ENCODE measurements around the gene DCAF11.
A peak's percentile ranks its signal among the peaks of the same experiment; 100 is the strongest.

DCAF11 gene

DNA sequence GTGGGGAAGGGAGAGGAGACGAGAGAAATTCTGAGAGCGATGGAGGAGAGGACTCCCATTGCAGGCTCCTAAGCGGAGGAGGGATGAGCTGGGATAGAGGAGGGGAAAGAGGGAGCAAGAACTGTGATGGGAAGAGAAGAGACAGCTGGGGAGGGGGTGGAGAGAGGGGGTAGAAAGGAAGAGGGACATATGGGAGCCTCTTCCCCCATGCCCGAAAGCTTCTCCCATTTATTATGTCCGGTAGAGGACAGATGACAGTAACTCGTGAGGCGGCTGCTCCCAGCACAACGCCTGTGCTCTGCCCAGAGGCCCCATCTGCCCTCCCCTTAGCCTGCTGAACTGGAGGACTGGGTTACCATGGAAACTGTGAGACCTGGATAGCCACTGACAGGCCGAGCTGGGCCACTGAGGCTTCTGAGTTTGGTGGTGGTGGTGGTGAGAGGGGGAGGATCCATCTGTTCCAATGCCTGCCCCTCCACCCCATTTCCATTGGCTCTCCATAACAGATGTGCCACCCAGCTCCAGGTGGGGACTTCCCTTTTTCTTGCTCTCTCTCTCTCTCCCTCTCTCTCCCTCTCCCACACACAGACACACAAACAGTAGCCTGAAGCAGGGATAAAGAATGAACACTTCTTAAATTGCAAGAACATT, 35.0 kb upstream of the DCAF11 start:
- in situ Hi-C loops (cut with HindIII; ENCODE audit: low sequenced_read_pairs): no loop called here
- TF ChIP-seq, protein P1, sequence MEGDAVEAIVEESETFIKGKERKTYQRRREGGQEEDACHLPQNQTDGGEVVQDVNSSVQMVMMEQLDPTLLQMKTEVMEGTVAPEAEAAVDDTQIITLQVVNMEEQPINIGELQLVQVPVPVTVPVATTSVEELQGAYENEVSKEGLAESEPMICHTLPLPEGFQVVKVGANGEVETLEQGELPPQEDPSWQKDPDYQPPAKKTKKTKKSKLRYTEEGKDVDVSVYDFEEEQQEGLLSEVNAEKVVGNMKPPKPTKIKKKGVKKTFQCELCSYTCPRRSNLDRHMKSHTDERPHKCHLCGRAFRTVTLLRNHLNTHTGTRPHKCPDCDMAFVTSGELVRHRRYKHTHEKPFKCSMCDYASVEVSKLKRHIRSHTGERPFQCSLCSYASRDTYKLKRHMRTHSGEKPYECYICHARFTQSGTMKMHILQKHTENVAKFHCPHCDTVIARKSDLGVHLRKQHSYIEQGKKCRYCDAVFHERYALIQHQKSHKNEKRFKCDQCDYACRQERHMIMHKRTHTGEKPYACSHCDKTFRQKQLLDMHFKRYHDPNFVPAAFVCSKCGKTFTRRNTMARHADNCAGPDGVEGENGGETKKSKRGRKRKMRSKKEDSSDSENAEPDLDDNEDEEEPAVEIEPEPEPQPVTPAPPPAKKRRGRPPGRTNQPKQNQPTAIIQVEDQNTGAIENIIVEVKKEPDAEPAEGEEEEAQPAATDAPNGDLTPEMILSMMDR (IDR thresholded peaks at IDR 0.05; ENCODE audit: low read depth, low read length, missing control alignments): no peak
- no peak for DNase-seq (ENCODE audit: low read depth)
- no peak overlapping the region for H3K4me3 ChIP-seq (ENCODE audit: low read depth, low read length)

DNA sequence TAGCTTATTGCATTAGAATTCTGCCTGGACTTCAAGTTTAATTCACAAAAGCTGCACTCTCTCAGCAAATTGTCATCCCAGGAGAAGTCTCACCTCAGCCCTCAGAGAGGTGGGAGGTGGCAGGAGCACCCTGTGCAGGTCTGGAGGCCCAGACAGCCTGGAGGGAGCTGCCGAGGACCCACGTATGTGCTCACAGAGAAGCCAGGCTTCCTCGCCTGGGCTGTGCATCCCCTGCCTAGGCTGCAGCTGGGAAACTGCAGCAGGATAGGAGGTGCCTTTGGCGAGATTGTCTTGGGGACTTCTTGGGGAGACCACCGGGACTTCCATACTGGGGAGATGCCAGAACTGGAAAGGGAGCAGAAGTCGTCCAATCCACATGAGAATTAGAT, 34.4 kb upstream of the DCAF11 start:
- no peak overlapping the region for H3K4me3 ChIP-seq (ENCODE audit: low read depth, low read length)
- DNase-seq (ENCODE audit: low read depth): no peak
- in situ Hi-C loops (cut with HindIII; ENCODE audit: low sequenced_read_pairs): no loop called here
- TF ChIP-seq, protein P1 (IDR thresholded peaks at IDR 0.05; ENCODE audit: low read depth, low read length, missing control alignments): no peak

DNA sequence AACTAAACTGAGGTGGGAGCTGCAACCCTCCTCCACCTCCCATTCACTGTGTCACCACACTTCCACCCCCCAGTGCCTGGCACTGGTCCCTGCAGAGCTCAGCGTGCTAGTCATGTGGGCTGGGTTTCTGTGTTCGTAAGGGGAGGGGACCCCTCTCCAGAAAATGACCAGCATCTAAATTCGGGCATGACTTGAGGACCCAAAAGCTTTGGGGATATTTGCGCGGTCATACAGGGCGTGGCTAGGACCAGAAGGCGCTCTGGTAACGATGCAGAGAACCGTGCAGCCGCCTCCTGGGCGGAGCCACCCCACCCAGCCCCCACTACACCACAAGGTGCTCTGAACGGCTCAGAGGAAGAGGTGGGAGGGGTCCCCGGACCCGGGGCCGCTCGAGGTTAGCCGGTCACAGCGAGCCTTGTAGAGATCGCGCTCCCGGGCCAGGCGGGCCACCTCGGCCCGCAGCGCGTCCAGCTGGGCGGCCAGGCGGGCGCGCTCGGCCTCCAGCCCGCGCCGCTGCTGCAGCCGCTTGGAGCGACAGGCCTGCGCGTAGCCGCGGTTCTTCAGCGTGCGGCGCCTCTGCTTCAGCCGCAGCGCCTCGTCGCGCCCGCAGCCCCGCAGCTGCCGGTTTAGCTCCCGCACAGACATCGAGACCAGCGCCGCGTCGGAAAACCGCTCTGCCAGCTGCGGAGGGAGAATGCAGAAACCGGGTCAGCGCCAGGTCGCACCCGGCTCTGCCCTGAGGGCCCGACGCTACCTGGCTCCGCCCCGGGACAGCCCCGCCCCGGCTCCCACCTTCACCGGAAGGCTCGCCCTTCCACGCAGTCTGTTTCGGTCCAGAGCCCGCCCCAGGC, 33.5 kb upstream of the DCAF11 start:
- TF ChIP-seq, protein P1 (IDR thresholded peaks at IDR 0.05; ENCODE audit: low read depth, low read length, missing control alignments): no peak
- in situ Hi-C loops (cut with HindIII; ENCODE audit: low sequenced_read_pairs): no loop called here
- no peak for DNase-seq (ENCODE audit: low read depth)
- H3K4me3 ChIP-seq (ENCODE audit: low read depth, low read length): peak overlapping the region; percentile 46

DNA sequence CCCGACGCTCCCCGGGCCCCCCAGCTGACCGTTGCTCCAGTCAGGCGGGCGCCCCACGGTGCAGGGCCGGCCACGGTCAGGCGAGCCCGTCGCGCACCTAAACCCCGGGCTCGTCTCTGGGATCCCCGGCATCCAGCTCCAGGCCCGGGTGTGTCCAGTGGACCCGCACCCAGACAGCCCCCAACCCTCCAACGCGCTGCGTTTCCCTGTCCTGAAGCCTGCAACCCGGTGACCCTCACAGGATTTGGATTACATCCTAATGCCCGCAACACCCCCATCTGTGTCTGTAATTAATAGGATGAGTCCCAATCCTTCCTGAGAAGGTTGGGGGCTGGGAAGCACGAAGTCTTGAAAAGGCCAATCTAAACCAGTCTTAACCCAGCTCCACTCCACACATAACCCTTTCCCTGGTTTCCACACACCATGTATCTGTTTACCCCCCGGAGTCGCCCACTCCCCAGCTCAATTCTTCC, 32.8 kb upstream of the DCAF11 start:
- in situ Hi-C loops (cut with HindIII; ENCODE audit: low sequenced_read_pairs): no loop called here
- DNase-seq (ENCODE audit: low read depth): no peak
- peak overlapping the region; percentile 46 for H3K4me3 ChIP-seq (ENCODE audit: low read depth, low read length)
- TF ChIP-seq, protein P1 (IDR thresholded peaks at IDR 0.05; ENCODE audit: low read depth, low read length, missing control alignments): no peak

DNA sequence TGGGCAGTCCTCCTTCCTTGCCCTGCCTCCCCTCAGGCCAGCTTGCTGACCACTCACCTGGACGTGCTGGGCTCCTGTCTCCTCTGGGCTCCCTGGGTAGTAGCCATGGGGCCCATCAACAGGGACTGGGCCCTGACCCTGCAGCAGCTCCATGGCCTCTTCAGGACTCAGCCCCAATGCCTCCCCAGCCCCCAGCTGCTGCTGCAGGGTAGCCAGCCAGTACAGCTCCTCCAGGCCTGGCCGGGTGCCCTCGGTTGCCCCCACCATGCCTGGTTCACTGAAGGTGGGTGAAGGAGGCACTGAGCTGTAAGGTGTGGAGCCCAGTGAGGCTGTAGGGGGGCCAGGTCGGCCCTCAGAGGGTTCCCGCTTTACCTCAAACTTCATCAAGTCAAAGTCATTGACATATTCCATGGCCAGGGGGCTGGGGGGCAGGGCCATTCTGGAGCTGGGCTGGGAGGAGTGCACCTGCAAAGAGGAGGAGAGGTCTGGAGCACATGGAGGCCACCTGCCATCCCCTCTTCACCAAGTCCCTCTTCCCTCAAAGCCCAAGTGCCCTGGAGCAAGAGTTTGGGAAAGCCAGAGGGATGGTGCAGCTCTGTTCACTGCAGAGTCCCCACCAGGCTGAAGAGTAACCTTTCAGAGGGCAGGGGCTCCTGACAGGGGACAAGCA, 32.0 kb upstream of the DCAF11 start:
- in situ Hi-C loops (cut with HindIII; ENCODE audit: low sequenced_read_pairs): no loop called here
- H3K4me3 ChIP-seq (ENCODE audit: low read depth, low read length): no peak overlapping the region
- TF ChIP-seq, protein P1 (IDR thresholded peaks at IDR 0.05; ENCODE audit: low read depth, low read length, missing control alignments): no peak
- no peak for DNase-seq (ENCODE audit: low read depth)

DNA sequence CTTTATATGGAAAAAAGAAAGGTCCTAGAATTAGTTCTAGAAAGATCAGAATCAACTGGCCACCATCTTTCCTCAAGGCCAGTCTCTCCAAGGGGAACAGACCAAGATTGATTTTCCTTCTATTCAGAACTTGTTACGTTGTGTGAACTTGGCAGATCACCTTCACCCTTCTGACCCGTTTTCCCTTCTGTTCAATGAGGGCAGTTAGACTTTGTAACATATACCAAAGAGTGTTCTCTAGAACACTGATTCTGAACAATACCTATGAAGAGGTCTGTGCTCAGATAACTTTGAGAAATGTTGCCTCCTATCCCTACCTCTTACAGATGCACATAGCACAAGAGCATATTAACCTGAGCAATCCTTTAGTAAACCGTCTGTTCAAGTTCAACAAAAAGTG, 31.1 kb upstream of the DCAF11 start:
- no peak overlapping the region for H3K4me3 ChIP-seq (ENCODE audit: low read depth, low read length)
- in situ Hi-C loops (cut with HindIII; ENCODE audit: low sequenced_read_pairs): no loop called here
- DNase-seq (ENCODE audit: low read depth): no peak
- TF ChIP-seq, protein P1 (IDR thresholded peaks at IDR 0.05; ENCODE audit: low read depth, low read length, missing control alignments): no peak
